DND-41 (cell line): ENCODE measurements around the gene CPNE9.

Experiments
- CTCF ChIP-seq: IDR thresholded peaks from 2 replicates; pipeline ENCODE4 v1.5.1; 2012; ENCODE audit warnings: borderline replicate concordance, low read length, moderate library complexity, mild to moderate bottlenecking; ENCODE audit not compliant: poor library complexity, severe bottlenecking; ENCODE audit errors: extremely low read depth
- EZH2 ChIP-seq: IDR thresholded peaks from 3 replicates; pipeline ENCODE4 v1.6.1; 2012; ENCODE audit warnings: borderline replicate concordance, low read depth, mild to moderate bottlenecking, moderate library complexity, low read length, inconsistent platforms; ENCODE audit not compliant: severe bottlenecking

GRCh38 chr3:9679476-9680080 is 24.1 kb upstream of the CPNE9 start:
- no peak for TF ChIP-seq CTCF
- TF ChIP-seq EZH2 = no peak
